Measurements from ENCODE around the gene NOL12.

DNA sequence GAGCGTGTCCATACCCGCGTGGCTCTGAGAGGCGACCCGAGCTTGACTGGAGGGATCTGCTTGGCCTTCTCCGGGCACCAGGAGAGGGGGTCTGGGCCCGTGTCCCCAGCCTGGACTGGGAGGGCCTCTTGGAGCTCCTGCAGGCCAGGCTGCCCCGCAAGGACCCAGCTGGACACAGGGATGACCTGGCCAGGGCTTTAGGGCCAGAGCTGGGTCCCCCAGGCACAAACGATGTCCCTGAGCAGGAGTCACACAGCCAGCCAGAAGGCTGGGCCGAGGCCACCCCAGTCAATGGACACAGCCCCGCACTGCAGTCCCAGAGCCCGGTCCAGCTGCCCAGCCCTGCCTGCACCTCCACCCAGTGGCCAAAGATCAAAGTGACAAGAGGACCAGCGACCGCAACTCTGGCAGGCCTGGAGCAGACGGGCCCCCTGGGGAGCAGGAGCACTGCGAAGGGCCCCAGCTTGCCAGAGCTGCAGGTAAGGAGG, 48.9 kb downstream of the NOL12 start:
- no peak for TF ChIP-seq EZH2 (IDR thresholded peaks at IDR 0.05; ENCODE audit: borderline replicate concordance, low read depth, low read length, severe bottlenecking)
- TF ChIP-seq, protein P1, sequence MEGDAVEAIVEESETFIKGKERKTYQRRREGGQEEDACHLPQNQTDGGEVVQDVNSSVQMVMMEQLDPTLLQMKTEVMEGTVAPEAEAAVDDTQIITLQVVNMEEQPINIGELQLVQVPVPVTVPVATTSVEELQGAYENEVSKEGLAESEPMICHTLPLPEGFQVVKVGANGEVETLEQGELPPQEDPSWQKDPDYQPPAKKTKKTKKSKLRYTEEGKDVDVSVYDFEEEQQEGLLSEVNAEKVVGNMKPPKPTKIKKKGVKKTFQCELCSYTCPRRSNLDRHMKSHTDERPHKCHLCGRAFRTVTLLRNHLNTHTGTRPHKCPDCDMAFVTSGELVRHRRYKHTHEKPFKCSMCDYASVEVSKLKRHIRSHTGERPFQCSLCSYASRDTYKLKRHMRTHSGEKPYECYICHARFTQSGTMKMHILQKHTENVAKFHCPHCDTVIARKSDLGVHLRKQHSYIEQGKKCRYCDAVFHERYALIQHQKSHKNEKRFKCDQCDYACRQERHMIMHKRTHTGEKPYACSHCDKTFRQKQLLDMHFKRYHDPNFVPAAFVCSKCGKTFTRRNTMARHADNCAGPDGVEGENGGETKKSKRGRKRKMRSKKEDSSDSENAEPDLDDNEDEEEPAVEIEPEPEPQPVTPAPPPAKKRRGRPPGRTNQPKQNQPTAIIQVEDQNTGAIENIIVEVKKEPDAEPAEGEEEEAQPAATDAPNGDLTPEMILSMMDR (IDR thresholded peaks at IDR 0.05; ENCODE audit: borderline replicate concordance, extremely low read depth, low read length, poor library complexity, severe bottlenecking) = no peak

All from DND-41 (cell line).